ENCODE measurements around the gene THRA. TPM values are rescaled to one million over a fixed set of nuclear protein-coding genes. Genes with fewer than 3 reads are reported as not detected.

The THRA gene
- total and polyA plus RNA-seq, 2 of the 8 experiments (the other 6 are each of a cell fraction or from before 2014, with no cell fraction given): 6.4 to 10.2 TPM

DNA sequence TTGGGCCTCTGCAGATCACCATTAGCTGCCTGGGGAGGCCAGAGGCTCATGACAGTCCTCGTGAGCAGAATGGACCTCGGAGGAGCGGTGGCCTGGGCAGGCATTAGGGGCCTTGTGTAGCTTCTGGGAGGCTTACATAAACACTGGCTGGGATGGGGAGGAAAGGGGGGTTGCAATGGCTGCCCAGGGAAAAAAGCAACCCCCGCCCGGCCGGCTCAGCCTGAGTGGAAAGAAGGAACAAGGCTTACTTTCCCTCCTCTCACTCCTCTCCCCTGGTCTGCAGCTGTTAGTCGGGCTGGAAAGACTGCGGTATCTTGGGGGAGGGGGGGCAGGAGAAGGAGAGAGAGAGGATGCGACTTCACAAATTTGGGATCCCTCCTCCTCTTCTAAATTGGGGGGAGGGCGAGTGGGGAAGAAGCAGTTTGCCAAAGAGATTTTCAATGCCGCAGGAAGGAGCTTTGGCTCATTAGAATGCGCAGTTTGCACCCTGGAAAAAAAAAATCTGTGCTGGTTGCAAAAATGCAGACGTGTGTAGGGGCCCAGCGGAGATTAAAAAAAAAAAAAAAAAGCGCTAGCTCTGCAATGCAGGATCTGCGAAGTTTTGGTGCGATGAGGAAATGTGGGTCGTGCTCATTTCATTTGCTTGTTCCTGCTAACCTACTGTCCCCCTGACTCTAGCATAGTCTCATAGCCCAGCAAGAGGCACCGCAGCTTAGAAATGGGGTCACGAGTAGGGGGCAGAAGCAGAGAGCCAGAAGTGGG, 44.2 kb downstream of the THRA start (continued):
- TF ChIP-seq CEBPB (IDR thresholded peaks at IDR 0.05; ENCODE audit: low read depth, low read length): no peak
- 0 out of 2 replicates have a peak, but pooled peaks have one; percentile 16 for TF ChIP-seq CHD2 (IDR thresholded peaks at IDR 0.05; ENCODE audit: low read length)
- TF ChIP-seq CBX8 (IDR thresholded peaks at IDR 0.05; ENCODE audit: borderline replicate concordance, low read depth, low read length): no peak
- no peak for TF ChIP-seq RFX5 (IDR thresholded peaks at IDR 0.05; ENCODE audit: borderline replicate concordance, low read depth, low read length)
- no peak for TF ChIP-seq ZNF274 (IDR thresholded peaks at IDR 0.05; ENCODE audit: borderline replicate concordance, extremely low read depth, low read length)
- TF ChIP-seq BACH1 (IDR thresholded peaks at IDR 0.05; ENCODE audit: low read length): no peak

Measured in H1 (cell line).